GM10266 (cell line): ENCODE data around the gene EARS2.
"Not testable (repeated sequence)": the region's sequence is repeated elsewhere in the genome, so short reads cannot be mapped to it uniquely, and the experiment has no call there.

Experiments used
- DNase-seq: peaks from one replicate; pipeline ENCODE4 v3.0.0; 2012; ENCODE audit errors: extremely low spot score
- CTCF ChIP-seq: IDR thresholded peaks from 2 replicates; pipeline ENCODE4 v1.5.1; 2012; ENCODE audit warnings: mild to moderate bottlenecking, low read depth; ENCODE audit not compliant: control insufficient read depth, insufficient read depth; ENCODE audit errors: missing control alignments

EARS2 gene

GRCh38 chr16:23516366-23517137, 40.6 kb downstream of the EARS2 start:
- no peak for DNase-seq
- no peak for TF ChIP-seq CTCF

DNA sequence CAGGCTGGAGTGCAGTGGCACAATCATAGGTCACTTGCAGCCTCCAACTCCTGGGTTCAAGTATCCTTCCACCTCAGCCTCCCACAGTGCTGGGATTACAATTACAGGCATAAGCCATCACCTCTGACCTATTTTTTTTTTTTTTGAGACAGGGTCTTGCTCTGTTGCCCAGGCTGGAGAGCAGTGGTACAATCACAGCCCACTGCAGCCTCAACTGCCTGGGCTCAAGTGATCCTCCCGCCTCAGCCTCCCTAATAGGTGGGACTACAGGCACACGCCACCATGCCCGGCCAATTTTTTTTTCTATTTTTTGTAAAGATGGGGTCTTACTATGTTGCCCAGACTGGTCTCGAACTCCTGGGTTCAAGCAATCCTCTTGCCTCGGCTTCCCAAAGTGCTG, 41.3 kb downstream of the EARS2 start:
- DNase-seq: no peak
- no peak for TF ChIP-seq CTCF

GRCh38 chr16:23514381-23515152, 42.6 kb downstream of the EARS2 start:
- no peak for TF ChIP-seq CTCF
- no peak for DNase-seq

DNA sequence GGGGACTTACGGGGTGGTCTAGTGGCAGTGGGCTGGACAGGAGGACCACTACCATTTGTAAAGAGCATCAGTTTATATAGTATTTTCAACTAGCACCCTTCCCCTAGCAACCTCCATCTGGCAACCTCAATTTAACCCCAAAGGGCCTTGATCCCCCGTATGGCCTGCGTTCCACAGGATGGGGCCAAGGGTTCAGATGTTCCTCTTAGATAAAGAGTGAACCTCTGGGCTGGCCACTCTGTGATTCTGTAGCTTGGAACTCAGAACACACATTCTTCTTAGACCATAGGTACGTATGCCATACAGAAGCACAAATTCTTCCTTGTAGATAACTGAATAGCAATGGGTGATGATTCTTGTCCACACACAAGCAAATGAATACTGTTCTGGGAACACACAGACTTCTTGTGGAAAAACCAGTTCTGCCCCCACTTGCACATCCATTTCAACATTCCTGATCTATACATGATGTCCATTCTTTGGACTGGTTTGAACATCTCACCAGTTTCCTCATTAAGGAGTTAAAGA, 44.9 kb downstream of the EARS2 start:
- DNase-seq: no peak
- no peak for TF ChIP-seq CTCF

- DNase-seq: no peak
- no peak for TF ChIP-seq CTCF
These were observed 45.4 kb downstream of the EARS2 start for GRCh38 chr16:23511731-23512130.

GRCh38 chr16:23510915-23511270, 46.3 kb downstream of the EARS2 start:
- not testable (repeated sequence) for DNase-seq

DNA sequence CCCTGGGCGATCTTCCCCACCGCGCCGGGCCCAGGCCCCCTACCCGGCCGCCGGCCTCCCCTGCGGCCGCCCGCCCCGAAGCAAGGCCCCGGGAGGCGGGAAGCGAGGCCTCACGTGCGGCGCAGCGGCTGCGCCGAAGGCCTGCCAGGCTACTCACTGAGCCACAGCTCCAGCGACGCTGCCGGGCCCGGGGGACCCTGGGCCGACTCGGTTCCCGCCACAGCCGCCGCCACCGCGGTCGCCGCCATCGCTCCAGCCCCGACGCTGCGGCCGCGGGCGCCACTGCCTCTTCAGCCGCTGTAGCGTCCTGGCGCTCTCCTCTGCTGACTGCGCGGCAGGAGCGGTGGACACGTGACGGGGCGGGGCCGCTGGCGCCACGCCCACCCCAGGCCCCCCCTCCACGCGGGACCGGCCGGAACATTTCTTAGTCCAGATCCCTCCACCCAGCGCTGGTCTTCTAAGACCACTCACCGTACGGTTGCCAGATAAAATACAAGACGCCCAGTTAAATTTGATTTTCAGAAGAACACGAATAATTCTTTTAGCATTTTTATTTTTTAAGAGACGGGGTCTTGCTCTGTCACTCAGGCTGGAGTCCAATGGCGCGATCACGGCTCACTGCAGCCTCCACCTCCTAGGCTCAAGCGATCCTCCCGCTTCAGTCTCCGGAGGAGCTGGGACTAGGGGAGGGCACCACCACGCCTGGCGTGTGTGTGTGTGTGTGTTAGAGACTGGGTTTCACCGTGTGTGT, 46.8 kb downstream of the EARS2 start, which contains the start of gene GGA2:
GGA2 (minus strand) TSS at position 331 of the 751 bp plus-strand sequence; CDS start at position 248, 83 bp downstream.
- no peak for TF ChIP-seq CTCF
- peak; percentile 90 for DNase-seq
